Parathyroid adenoma (tissue), 2 donors: Measurements from ENCODE around the gene ERI2.

Experiments
- H2AFZ ChIP-seq: fragments of 300-600 bp; sonication (generic); one replicate; pipeline ENCODE4 v1.7.0; 2017; ENCODE audit warnings: antibody characterized with exemption, mild to moderate bottlenecking
- H3K27ac ChIP-seq: fragments of 300-600 bp; sonication (generic); one replicate; pipeline ENCODE4 v1.7.0; 2017
- H3K27me3 ChIP-seq: fragments of 300-600 bp; sonication (generic); one replicate; pipeline ENCODE4 v1.7.0; 2017; ENCODE audit warnings: low read length; ENCODE audit not compliant: control insufficient read depth, insufficient read depth
- H3K36me3 ChIP-seq: fragments of 300-600 bp; sonication (generic); one replicate; pipeline ENCODE4 v1.7.0; 2017; ENCODE audit warnings: low read length; ENCODE audit not compliant: control insufficient read depth, insufficient read depth
- H3K4me1 ChIP-seq: fragments of 300-600 bp; sonication (generic); one replicate; pipeline ENCODE4 v1.7.0; 2017; ENCODE audit warnings: control low read depth
- H3K4me2 ChIP-seq: fragments of 300-600 bp; sonication (generic); one replicate; pipeline ENCODE4 v1.7.0; 2017; ENCODE audit warnings: low read length
- H3K4me3 ChIP-seq: fragments of 300-600 bp; sonication (generic); one replicate; pipeline ENCODE4 v1.7.0; 2017; ENCODE audit warnings: low read depth, low read length
- H3K79me2 ChIP-seq: fragments of 300-600 bp; sonication (generic); one replicate; pipeline ENCODE4 v1.7.0; 2017; ENCODE audit warnings: control low read depth
- H3K9ac ChIP-seq: fragments of 300-600 bp; sonication (generic); one replicate; pipeline ENCODE4 v1.7.0; 2017; ENCODE audit warnings: mild to moderate bottlenecking
- H3K9me3 ChIP-seq: fragments of 300-600 bp; sonication (generic); one replicate; pipeline ENCODE4 v1.7.0; 2017; ENCODE audit warnings: low read length; ENCODE audit not compliant: control insufficient read depth
- TF ChIP-seq, protein P1 (sequence below): fragments of 300-600 bp; sonication (generic); IDR thresholded peaks from one replicate; pipeline ENCODE4 v1.7.0; 2017; ENCODE audit warnings: antibody characterized with exemption, mild to moderate bottlenecking
- donor health status: primary hyperparathyroidism.

The ERI2 gene

DNA sequence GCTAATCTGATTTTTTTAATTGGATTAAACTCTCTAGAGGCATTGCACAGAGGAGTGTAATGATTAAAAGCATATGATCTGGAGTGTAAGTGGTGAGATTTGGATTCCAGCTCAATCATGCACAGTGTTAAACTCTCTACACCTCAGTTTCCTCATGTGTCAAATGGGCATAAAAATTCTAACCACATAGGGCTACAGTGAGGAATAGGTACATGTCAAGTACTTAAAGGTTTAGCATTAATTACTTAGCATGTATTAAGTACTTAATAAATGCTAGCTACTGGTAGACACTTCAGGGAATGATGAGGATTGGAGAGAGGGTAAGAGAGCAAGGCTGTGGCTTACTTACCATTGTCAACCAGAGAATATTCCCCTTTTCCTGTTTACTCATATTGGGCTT lies 17.1 kb downstream of the ERI2 start:
- no peaks in the 10 kb centered on the region for H3K4me1 ChIP-seq
- no peak overlapping the region for H3K4me2 ChIP-seq
- no peaks in the 10 kb centered on the region for H3K27me3 ChIP-seq
- H3K9ac ChIP-seq = no peak overlapping the region
- H3K27ac ChIP-seq = no peak overlapping the region
- TF ChIP-seq, protein P1, sequence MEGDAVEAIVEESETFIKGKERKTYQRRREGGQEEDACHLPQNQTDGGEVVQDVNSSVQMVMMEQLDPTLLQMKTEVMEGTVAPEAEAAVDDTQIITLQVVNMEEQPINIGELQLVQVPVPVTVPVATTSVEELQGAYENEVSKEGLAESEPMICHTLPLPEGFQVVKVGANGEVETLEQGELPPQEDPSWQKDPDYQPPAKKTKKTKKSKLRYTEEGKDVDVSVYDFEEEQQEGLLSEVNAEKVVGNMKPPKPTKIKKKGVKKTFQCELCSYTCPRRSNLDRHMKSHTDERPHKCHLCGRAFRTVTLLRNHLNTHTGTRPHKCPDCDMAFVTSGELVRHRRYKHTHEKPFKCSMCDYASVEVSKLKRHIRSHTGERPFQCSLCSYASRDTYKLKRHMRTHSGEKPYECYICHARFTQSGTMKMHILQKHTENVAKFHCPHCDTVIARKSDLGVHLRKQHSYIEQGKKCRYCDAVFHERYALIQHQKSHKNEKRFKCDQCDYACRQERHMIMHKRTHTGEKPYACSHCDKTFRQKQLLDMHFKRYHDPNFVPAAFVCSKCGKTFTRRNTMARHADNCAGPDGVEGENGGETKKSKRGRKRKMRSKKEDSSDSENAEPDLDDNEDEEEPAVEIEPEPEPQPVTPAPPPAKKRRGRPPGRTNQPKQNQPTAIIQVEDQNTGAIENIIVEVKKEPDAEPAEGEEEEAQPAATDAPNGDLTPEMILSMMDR = no peak
- H3K9me3 ChIP-seq = no peaks in the 10 kb centered on the region
- no peak overlapping the region for H2AFZ ChIP-seq
- H3K79me2 ChIP-seq = no peaks in the 10 kb centered on the region
- H3K4me3 ChIP-seq = no peak overlapping the region
- no peaks in the 10 kb centered on the region for H3K36me3 ChIP-seq

DNA sequence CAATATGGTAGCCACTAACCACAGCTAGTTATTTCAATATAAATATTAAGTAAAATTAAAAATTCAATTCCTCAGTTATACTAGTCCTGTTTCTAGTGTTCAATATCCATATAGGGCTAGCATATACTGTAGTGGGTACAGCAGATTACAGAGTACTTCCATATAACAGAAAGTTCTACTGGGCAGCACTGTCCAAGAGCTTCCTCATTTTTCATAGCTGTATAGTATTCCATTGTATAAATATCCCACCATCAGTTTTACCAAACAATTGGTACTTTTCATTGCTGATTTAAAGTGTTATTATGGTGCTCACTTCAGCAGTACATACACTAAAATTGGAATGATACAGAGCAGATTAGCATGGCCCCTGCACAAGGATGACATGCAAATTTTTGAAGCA lies 22.1 kb downstream of the ERI2 start:
- H3K4me3 ChIP-seq = no peak overlapping the region
- no peaks in the 10 kb centered on the region for H3K27me3 ChIP-seq
- H3K9me3 ChIP-seq = no peaks in the 10 kb centered on the region
- H3K79me2 ChIP-seq = no peaks in the 10 kb centered on the region
- no peak overlapping the region for H3K27ac ChIP-seq
- TF ChIP-seq, protein P1 = no peak
- no peaks in the 10 kb centered on the region for H3K36me3 ChIP-seq
- H3K9ac ChIP-seq = no peak overlapping the region
- H3K4me2 ChIP-seq = no peak overlapping the region
- H2AFZ ChIP-seq = no peak overlapping the region
- H3K4me1 ChIP-seq = no peaks in the 10 kb centered on the region

DNA sequence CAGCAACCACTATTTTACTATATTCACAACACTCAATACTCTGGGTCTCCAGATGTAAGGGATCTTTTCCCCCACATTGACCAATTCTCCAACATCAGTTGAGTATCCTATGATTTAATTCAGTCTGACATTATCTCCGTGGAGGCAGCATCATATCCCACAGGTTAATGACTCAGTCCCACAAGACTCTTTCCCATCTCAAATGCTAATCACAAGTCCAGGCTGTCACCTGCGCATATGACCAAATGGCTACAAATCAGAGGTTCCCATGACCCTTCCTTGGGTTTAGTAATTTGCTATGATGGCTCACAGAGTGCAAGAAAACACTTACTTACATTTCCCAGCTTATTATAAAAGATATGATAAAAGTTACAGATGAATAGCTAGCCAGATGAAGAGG lies 23.8 kb downstream of the ERI2 start:
- no peaks in the 10 kb centered on the region for H3K27me3 ChIP-seq
- H3K79me2 ChIP-seq = no peaks in the 10 kb centered on the region
- H3K27ac ChIP-seq = no peak overlapping the region
- H3K4me2 ChIP-seq = no peak overlapping the region
- H3K9me3 ChIP-seq = no peaks in the 10 kb centered on the region
- no peaks in the 10 kb centered on the region for H3K36me3 ChIP-seq
- H3K4me1 ChIP-seq = no peaks in the 10 kb centered on the region
- TF ChIP-seq, protein P1 = no peak
- no peak overlapping the region for H3K9ac ChIP-seq
- H2AFZ ChIP-seq = no peak overlapping the region
- no peak overlapping the region for H3K4me3 ChIP-seq

DNA sequence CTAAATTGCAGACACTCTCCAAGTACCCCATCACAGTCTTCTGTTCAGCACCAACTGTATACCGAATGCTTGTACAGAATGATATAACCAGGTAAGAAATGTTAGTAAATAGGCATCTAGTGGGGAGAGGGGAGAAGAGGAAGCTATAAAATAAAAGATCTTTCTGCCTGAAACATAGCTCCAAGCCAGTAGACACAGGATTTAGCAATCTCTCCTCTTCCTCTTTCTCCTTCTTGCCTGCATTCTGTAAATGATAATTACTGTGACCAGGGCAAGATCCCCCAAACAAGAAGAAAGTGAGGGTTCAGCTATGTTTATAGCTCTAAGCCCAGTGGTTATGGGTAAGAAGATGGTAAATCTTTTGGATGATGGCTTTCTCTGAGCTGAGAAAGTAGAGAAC lies 24.6 kb downstream of the ERI2 start:
- Histone ChIP-seq H3K9ac (no peak overlapping the region), H3K4me1 (no peaks in the 10 kb centered on the region), H3K9me3 (no peaks in the 10 kb centered on the region), H3K4me2 (no peak overlapping the region), H3K27ac (no peak overlapping the region), H3K36me3 (no peaks in the 10 kb centered on the region), H3K79me2 (no peaks in the 10 kb centered on the region), H3K27me3 (no peaks in the 10 kb centered on the region), H3K4me3 (no peak overlapping the region), H2AFZ (no peak overlapping the region)
- TF ChIP-seq, protein P1 = no peak

DNA sequence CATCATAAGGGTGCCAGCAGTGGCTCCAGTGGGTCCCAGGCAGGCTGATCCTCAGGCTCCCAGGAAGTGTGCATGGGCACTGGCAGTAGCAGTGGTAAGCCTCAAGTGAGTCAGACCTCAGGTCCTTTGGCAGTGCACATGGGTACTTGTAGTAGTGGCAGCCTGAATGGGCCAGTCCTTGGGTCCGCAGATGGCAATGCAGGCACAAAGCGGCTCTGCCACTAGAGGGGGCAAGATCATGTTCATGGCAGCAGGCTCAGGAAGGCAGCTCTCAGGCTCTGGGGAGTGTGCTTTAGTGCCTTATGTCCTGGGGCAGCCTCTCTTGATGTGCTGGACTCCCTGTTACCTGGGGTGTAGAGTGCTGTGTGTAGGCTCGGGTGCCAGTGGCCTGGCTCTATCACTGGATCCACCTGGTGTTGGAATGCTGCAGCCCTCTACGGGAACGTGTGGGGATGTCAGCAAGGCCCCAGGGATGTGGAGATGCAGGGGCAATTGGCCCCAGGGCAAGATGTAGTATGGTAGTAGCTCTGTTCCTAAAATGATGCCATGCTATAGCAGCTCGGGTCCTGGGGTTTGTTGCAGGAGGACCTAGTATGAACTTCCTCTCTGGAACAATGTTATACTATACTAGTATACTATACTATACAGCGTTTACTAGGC lies 31.4 kb downstream of the ERI2 start:
- Histone ChIP-seq H3K79me2 (no peaks in the 10 kb centered on the region), H3K36me3 (no peaks in the 10 kb centered on the region), H3K4me2 (no peak overlapping the region), H3K9ac (no peak overlapping the region), H3K4me1 (no peaks in the 10 kb centered on the region), H3K27ac (no peak overlapping the region), H3K27me3 (no peaks in the 10 kb centered on the region), H3K9me3 (no peaks in the 10 kb centered on the region), H2AFZ (peak overlapping the region; percentile 31), H3K4me3 (no peak overlapping the region)
- TF ChIP-seq, protein P1 = peak; percentile 74
